ENCODE data around the gene CDH23. TPM values are rescaled to one million over a fixed set of nuclear protein-coding genes. Genes with fewer than 3 reads are reported as not detected.

Gene CDH23
- total and polyA plus RNA-seq, 9 of the 15 experiments (the other 6 are each of a cell fraction or from before 2014, with no cell fraction given), result 0.18 to 1.2 (median 0.47) TPM

DNA sequence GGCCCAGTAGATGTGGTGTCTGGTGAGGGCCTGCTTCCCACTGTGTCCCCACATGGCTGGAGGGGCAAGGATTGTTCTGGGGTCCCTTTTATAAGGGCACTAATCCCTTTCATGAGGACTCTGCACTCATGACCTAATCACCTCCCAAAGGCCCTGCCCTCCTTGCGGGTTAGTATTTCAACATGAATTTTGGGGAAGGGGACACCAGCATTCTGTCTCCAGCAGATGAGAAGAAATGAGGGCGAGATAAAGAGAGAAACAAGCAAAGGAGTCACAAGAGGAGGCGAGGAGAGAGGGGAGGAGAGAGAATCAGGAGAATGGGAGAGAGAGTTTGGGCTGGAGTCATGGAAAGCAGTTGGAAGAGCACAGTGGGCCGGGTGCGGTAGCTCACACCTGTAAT lies 239.1 kb downstream of the CDH23 start (continued):
- TF ChIP-seq, protein P1, sequence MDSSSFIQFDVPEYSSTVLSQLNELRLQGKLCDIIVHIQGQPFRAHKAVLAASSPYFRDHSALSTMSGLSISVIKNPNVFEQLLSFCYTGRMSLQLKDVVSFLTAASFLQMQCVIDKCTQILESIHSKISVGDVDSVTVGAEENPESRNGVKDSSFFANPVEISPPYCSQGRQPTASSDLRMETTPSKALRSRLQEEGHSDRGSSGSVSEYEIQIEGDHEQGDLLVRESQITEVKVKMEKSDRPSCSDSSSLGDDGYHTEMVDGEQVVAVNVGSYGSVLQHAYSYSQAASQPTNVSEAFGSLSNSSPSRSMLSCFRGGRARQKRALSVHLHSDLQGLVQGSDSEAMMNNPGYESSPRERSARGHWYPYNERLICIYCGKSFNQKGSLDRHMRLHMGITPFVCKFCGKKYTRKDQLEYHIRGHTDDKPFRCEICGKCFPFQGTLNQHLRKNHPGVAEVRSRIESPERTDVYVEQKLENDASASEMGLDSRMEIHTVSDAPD (CRISPR knock-in tag; IDR thresholded peaks at IDR 0.05), result no peak
- TF ChIP-seq, protein P2, sequence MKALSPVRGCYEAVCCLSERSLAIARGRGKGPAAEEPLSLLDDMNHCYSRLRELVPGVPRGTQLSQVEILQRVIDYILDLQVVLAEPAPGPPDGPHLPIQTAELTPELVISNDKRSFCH (CRISPR knock-in tag; IDR thresholded peaks at IDR 0.05), result no peak
- TF ChIP-seq, protein P2 (tag; IDR thresholded peaks at IDR 0.05), result no peak
- TF ChIP-seq, protein P3, sequence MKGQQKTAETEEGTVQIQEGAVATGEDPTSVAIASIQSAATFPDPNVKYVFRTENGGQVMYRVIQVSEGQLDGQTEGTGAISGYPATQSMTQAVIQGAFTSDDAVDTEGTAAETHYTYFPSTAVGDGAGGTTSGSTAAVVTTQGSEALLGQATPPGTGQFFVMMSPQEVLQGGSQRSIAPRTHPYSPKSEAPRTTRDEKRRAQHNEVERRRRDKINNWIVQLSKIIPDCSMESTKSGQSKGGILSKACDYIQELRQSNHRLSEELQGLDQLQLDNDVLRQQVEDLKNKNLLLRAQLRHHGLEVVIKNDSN (CRISPR knock-in tag; IDR thresholded peaks at IDR 0.05), result no peak
- 0 out of 2 replicates have a peak, but pooled peaks have one; percentile 18 for TF ChIP-seq OTX1 (CRISPR knock-in tag; IDR thresholded peaks at IDR 0.05)
- no peak for TF ChIP-seq ZBTB1 (CRISPR knock-in tag; IDR thresholded peaks at IDR 0.05; ENCODE audit: borderline replicate concordance, low read depth)
- TF ChIP-seq ZNF354B (CRISPR knock-in tag; IDR thresholded peaks at IDR 0.05), result no peak
- no peak for TF ChIP-seq ZNF707 (CRISPR knock-in tag; conservative IDR thresholded peaks at IDR 0.05)
- TF ChIP-seq, protein P4, sequence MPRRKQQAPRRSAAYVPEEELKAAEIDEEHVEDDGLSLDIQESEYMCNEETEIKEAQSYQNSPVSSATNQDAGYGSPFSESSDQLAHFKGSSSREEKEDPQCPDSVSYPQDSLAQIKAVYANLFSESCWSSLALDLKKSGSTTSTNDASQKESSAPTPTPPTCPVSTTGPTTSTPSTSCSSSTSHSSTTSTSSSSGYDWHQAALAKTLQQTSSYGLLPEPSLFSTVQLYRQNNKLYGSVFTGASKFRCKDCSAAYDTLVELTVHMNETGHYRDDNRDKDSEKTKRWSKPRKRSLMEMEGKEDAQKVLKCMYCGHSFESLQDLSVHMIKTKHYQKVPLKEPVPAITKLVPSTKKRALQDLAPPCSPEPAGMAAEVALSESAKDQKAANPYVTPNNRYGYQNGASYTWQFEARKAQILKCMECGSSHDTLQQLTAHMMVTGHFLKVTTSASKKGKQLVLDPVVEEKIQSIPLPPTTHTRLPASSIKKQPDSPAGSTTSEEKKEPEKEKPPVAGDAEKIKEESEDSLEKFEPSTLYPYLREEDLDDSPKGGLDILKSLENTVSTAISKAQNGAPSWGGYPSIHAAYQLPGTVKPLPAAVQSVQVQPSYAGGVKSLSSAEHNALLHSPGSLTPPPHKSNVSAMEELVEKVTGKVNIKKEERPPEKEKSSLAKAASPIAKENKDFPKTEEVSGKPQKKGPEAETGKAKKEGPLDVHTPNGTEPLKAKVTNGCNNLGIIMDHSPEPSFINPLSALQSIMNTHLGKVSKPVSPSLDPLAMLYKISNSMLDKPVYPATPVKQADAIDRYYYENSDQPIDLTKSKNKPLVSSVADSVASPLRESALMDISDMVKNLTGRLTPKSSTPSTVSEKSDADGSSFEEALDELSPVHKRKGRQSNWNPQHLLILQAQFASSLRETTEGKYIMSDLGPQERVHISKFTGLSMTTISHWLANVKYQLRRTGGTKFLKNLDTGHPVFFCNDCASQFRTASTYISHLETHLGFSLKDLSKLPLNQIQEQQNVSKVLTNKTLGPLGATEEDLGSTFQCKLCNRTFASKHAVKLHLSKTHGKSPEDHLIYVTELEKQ (CRISPR knock-in tag; IDR thresholded peaks at IDR 0.05), result no peak
- TF ChIP-seq, protein P5, sequence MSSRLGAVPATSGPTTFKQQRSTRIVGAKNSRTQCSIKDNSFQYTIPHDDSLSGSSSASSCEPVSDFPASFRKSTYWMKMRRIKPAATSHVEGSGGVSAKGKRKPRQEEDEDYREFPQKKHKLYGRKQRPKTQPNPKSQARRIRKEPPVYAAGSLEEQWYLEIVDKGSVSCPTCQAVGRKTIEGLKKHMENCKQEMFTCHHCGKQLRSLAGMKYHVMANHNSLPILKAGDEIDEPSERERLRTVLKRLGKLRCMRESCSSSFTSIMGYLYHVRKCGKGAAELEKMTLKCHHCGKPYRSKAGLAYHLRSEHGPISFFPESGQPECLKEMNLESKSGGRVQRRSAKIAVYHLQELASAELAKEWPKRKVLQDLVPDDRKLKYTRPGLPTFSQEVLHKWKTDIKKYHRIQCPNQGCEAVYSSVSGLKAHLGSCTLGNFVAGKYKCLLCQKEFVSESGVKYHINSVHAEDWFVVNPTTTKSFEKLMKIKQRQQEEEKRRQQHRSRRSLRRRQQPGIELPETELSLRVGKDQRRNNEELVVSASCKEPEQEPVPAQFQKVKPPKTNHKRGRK (tag; IDR thresholded peaks at IDR 0.05), result 0 out of 2 replicates have a peak, but pooled peaks have one; percentile 36
- TF ChIP-seq CAMTA2 (CRISPR knock-in tag; conservative IDR thresholded peaks at IDR 0.05), result 0 out of 2 replicates have a peak, but pooled peaks have one; percentile 17
- 0 out of 2 replicates have a peak, but pooled peaks have one; percentile 8 for TF ChIP-seq NR2C2 (CRISPR knock-in tag; IDR thresholded peaks at IDR 0.05)
- no peak for TF ChIP-seq NR2C2 (tag; IDR thresholded peaks at IDR 0.05)
- no peak for TF ChIP-seq ZNF584 (CRISPR knock-in tag; IDR thresholded peaks at IDR 0.05; ENCODE audit: low read depth)
- no peak for TF ChIP-seq FOXM1 (IDR thresholded peaks at IDR 0.05; ENCODE audit: low read depth)
- no peak for TF ChIP-seq FOXM1 (CRISPR knock-in tag; IDR thresholded peaks at IDR 0.05; ENCODE audit: low read depth)
- no peak for TF ChIP-seq TBP (optimal IDR thresholded peaks at IDR 0.05; ENCODE audit: low read depth, low read length)
- peak in 1 of 2 experiments; percentile 39; a peak in 1 of 4 replicates for TF ChIP-seq FOXK2 (conservative IDR thresholded peaks at IDR 0.05 in 1 of 2, IDR thresholded peaks at IDR 0.05 in 1 of 2; ENCODE audit: low read depth in 2 of 2)
- no peak for TF ChIP-seq TARDBP (IDR thresholded peaks at IDR 0.05)
- no peak for TF ChIP-seq NFXL1 (CRISPR knock-in tag; IDR thresholded peaks at IDR 0.05)
- no peak for TF ChIP-seq FOXK1 (CRISPR knock-in tag; IDR thresholded peaks at IDR 0.05; ENCODE audit: borderline replicate concordance)
- TF ChIP-seq ZNF561 (CRISPR knock-in tag; conservative IDR thresholded peaks at IDR 0.05), result no peak
